ENCODE results near the gene ORM2.

GRCh38 chr9:114339130-114339908, 9.7 kb downstream of the ORM2 start:
- TF ChIP-seq POLR2A (IDR thresholded peaks at IDR 0.05): no peak
- TF ChIP-seq CTCF (IDR thresholded peaks at IDR 0.05): peak; percentile 30 to 64

All from suprapubic skin (tissue), 3 donors.